ENCODE data around the gene ZDHHC18.
"Not testable (repeated sequence)": the region's sequence is repeated elsewhere in the genome, so short reads cannot be mapped to it uniquely, and the experiment has no call there.

Gene ZDHHC18

GRCh38 chr1:26831546-26832248 is 5.2 kb downstream of the ZDHHC18 start:
- no peak for DNase-seq
- Histone ChIP-seq H3K4me3 (ENCODE audit: low read length) (no peak overlapping the region), H3K4me1 (ENCODE audit: low read length) (peaks cover 48% of the 10 kb centered on the region), H3K9me2 (replicated peaks; ENCODE audit: insufficient read depth, low read length) (no peaks in the 10 kb centered on the region), H3K27ac (ENCODE audit: low read length) (no peak overlapping the region), H3K4me2 (ENCODE audit: low read depth, low read length) (no peak overlapping the region), H3K27me3 (replicated peaks; ENCODE audit: insufficient read depth, low read length) (no peaks in the 10 kb centered on the region), H3K79me2 (ENCODE audit: low read length) (peaks cover 85% of the 10 kb centered on the region), H2AFZ (ENCODE audit: low read length) (no peak overlapping the region), H3K36me3 (replicated peaks; ENCODE audit: insufficient read depth, low read length) (no peaks in the 10 kb centered on the region), H3K9ac (ENCODE audit: low read length) (no peak overlapping the region), H3K9me3 (replicated peaks; ENCODE audit: insufficient read depth, low read length) (no peaks in the 10 kb centered on the region), H3F3A (ENCODE audit: insufficient read depth, low read length) (peaks cover 31% of the 10 kb centered on the region), H4K20me1 (ENCODE audit: insufficient read depth, low read length) (no peaks in the 10 kb centered on the region)
- no peak for TF ChIP-seq EZH2 (optimal IDR thresholded peaks at IDR 0.05; ENCODE audit: low read depth, low read length)
- no peak for TF ChIP-seq CTCF (IDR thresholded peaks at IDR 0.05; ENCODE audit: low read length)
- no peak for TF ChIP-seq EZH2phosphoT487 (IDR thresholded peaks at IDR 0.05; ENCODE audit: low read length)

GRCh38 chr1:26832249-26832960 is 5.9 kb downstream of the ZDHHC18 start:
- peaks cover 79% of the 10 kb centered on the region for H3K79me2 ChIP-seq (ENCODE audit: low read length)
- no peaks in the 10 kb centered on the region for H3K36me3 ChIP-seq (replicated peaks; ENCODE audit: insufficient read depth, low read length)
- peaks cover 48% of the 10 kb centered on the region for H3K4me1 ChIP-seq (ENCODE audit: low read length)
- no peaks in the 10 kb centered on the region for H3K9me3 ChIP-seq (replicated peaks; ENCODE audit: insufficient read depth, low read length)
- no peak overlapping the region for H3K4me3 ChIP-seq (ENCODE audit: low read length)
- no peaks in the 10 kb centered on the region for H3K9me2 ChIP-seq (replicated peaks; ENCODE audit: insufficient read depth, low read length)
- peak overlapping the region; percentile 71 for H3K4me2 ChIP-seq (ENCODE audit: low read depth, low read length)
- H4K20me1 ChIP-seq (ENCODE audit: insufficient read depth, low read length): no peaks in the 10 kb centered on the region
- peak overlapping the region; percentile 95; the same call in 1 of the 2 replicates for H3K27ac ChIP-seq (ENCODE audit: low read length)
- no peak for TF ChIP-seq EZH2phosphoT487 (IDR thresholded peaks at IDR 0.05; ENCODE audit: low read length)
- no peak for TF ChIP-seq EZH2 (optimal IDR thresholded peaks at IDR 0.05; ENCODE audit: low read depth, low read length)
- no peak for TF ChIP-seq CTCF (IDR thresholded peaks at IDR 0.05; ENCODE audit: low read length)
- no peak overlapping the region for H3K9ac ChIP-seq (ENCODE audit: low read length)
- DNase-seq: no peak
- no peak overlapping the region for H2AFZ ChIP-seq (ENCODE audit: low read length)
- H3K27me3 ChIP-seq (replicated peaks; ENCODE audit: insufficient read depth, low read length): no peaks in the 10 kb centered on the region
- H3F3A ChIP-seq (ENCODE audit: insufficient read depth, low read length): peaks cover 31% of the 10 kb centered on the region

GRCh38 chr1:26833432-26834405 is 7.2 kb downstream of the ZDHHC18 start:
- Histone ChIP-seq H3K36me3 (replicated peaks; ENCODE audit: insufficient read depth, low read length) (no peaks in the 10 kb centered on the region), H2AFZ (ENCODE audit: low read length) (0 out of 2 replicates have a peak overlapping the region, but pooled peaks have one; percentile 18), H3K4me2 (ENCODE audit: low read depth, low read length) (peak overlapping the region; percentile 71), H3K27ac (ENCODE audit: low read length) (peak overlapping the region; percentile 95), H3K9me2 (replicated peaks; ENCODE audit: insufficient read depth, low read length) (no peaks in the 10 kb centered on the region), H3K9ac (ENCODE audit: low read length) (peak overlapping the region; percentile 68), H4K20me1 (ENCODE audit: insufficient read depth, low read length) (no peaks in the 10 kb centered on the region), H3F3A (ENCODE audit: insufficient read depth, low read length) (peaks cover 38% of the 10 kb centered on the region), H3K9me3 (replicated peaks; ENCODE audit: insufficient read depth, low read length) (no peaks in the 10 kb centered on the region), H3K27me3 (replicated peaks; ENCODE audit: insufficient read depth, low read length) (no peaks in the 10 kb centered on the region), H3K79me2 (ENCODE audit: low read length) (peaks cover 70% of the 10 kb centered on the region), H3K4me1 (ENCODE audit: low read length) (peaks cover 54% of the 10 kb centered on the region), H3K4me3 (ENCODE audit: low read length) (peak overlapping the region; percentile 21)
- TF ChIP-seq EZH2phosphoT487 (IDR thresholded peaks at IDR 0.05; ENCODE audit: low read length) (no peak), CTCF (IDR thresholded peaks at IDR 0.05; ENCODE audit: low read length) (peak; percentile 52), EZH2 (optimal IDR thresholded peaks at IDR 0.05; ENCODE audit: low read depth, low read length) (no peak)
- peak; percentile 94 for DNase-seq

GRCh38 chr1:26837665-26838064 is 11.2 kb downstream of the ZDHHC18 start:
- not testable (repeated sequence) for H2AFZ ChIP-seq (ENCODE audit: low read length); H3K27me3 ChIP-seq (replicated peaks; ENCODE audit: insufficient read depth, low read length); H3K9me3 ChIP-seq (replicated peaks; ENCODE audit: insufficient read depth, low read length); H3K4me2 ChIP-seq (ENCODE audit: low read depth, low read length); H3K4me3 ChIP-seq (ENCODE audit: low read length); H3K9ac ChIP-seq (ENCODE audit: low read length); DNase-seq; H3K36me3 ChIP-seq (replicated peaks; ENCODE audit: insufficient read depth, low read length); H4K20me1 ChIP-seq (ENCODE audit: insufficient read depth, low read length); H3K9me2 ChIP-seq (replicated peaks; ENCODE audit: insufficient read depth, low read length)
- Histone ChIP-seq H3K4me1 (ENCODE audit: low read length) (peaks cover 48% of the 10 kb centered on the region), H3K79me2 (ENCODE audit: low read length) (peaks cover 62% of the 10 kb centered on the region), H3F3A (ENCODE audit: insufficient read depth, low read length) (peaks cover 43% of the 10 kb centered on the region), H3K27ac (ENCODE audit: low read length) (peak overlapping the region; percentile 96; the same call in 1 of the 2 replicates)
